ENCODE data around the gene C1QTNF1. TPM values are rescaled to one million over a fixed set of nuclear protein-coding genes. Genes with fewer than 3 reads are reported as not detected.

Gene C1QTNF1
- total RNA-seq, 2 experiments from 2014 or later, result not detected

DNA sequence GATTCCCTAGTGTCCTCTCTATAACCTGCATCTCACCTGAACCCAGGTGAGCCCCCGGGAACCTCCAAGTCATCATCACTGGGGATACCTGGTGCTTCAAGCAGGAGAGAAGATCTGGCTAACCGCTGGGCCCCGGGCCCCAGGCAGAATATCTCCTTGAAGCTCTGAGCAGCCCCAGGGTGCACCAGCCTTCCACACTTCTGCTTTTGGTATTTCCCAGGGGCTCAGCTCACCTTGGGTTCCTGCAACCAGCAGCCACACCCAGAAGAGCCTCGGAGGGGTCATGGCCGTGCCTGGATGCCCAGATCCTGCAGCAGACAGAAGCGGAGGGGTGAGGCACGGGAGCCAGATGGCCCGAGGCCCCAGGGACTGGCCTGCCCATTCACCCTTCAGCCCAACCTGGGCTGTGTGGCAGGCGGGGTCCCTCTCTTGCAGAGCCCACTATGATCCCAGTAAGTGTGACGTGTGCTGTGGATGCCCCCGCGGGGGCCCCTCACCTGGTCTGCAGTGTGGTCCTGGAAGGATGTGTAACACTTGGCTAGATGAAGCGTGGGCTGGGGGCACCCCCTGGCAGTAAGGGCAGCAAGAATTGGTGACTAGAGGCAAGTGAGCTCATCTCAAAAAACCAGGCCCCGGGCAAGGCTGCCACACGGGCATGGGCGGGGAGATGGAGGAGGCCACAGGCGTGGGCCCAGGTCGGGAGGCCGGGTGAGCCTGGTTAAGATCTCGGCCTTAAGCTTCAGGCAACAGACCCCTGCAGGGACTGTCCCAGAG lies 46.9 kb upstream of the C1QTNF1 start:
- Histone ChIP-seq H3K4me1 (ENCODE audit: insufficient read depth, low read length, poor library complexity, severe bottlenecking) (peaks cover 10% of the 10 kb centered on the region), H3K79me2 (ENCODE audit: insufficient read depth, low read depth, low read length) (no peaks in the 10 kb centered on the region), H3K9me2 (ENCODE audit: insufficient read depth, low read length) (no peaks in the 10 kb centered on the region), H3K4me3 (ENCODE audit: low read depth, low read length, poor library complexity, severe bottlenecking) (no peak overlapping the region), H3K9me3 (ENCODE audit: low read length) (no peaks in the 10 kb centered on the region), H3K36me3 (ENCODE audit: insufficient read depth, low read length) (no peaks in the 10 kb centered on the region), H3K4me2 (ENCODE audit: low read length) (no peak overlapping the region), H4K20me1 (ENCODE audit: insufficient read depth, low read length) (no peaks in the 10 kb centered on the region), H2AFZ (ENCODE audit: low read length) (no peak overlapping the region), H3K27ac (ENCODE audit: low read depth, low read length, poor library complexity, severe bottlenecking) (no peak overlapping the region)
- ChIA-PET POLR2A (no interaction called here), CTCF (ENCODE audit: unreplicated experiment) (no interaction called here)
- no peak for DNase-seq (ENCODE audit: low spot score)
- intact Hi-C loops (cut with micrococcal nuclease; ENCODE audit: unreplicated experiment), result no loop called here
- no peak for TF ChIP-seq CTCF (conservative IDR thresholded peaks at IDR 0.05; ENCODE audit: low read length)
- TF ChIP-seq EZH2phosphoT487 (IDR thresholded peaks at IDR 0.05; ENCODE audit: borderline replicate concordance, low read depth, low read length), result no peak
- BruUV-seq (replicated peaks), result no TSS peak

DNA sequence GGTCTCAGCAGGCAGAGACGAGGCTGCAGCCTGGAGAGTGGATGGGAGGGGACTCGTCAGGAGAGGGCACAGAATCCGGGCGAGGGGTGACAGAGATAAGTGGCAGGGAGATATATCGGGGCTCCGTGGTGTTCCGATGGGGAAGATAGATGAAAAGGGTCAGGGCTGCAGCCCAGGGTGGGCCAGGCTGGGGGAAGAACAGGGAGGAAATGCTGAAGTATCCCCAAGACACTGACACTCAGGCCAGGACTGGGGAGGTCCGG lies 46.4 kb upstream of the C1QTNF1 start:
- Histone ChIP-seq H3K9me2 (ENCODE audit: insufficient read depth, low read length) (no peaks in the 10 kb centered on the region), H3K9me3 (ENCODE audit: low read length) (no peaks in the 10 kb centered on the region), H3K36me3 (ENCODE audit: insufficient read depth, low read length) (no peaks in the 10 kb centered on the region), H3K27ac (ENCODE audit: low read depth, low read length, poor library complexity, severe bottlenecking) (no peak overlapping the region), H3K4me2 (ENCODE audit: low read length) (no peak overlapping the region), H4K20me1 (ENCODE audit: insufficient read depth, low read length) (no peaks in the 10 kb centered on the region), H3K4me3 (ENCODE audit: low read depth, low read length, poor library complexity, severe bottlenecking) (no peak overlapping the region), H3K79me2 (ENCODE audit: insufficient read depth, low read depth, low read length) (no peaks in the 10 kb centered on the region), H2AFZ (ENCODE audit: low read length) (no peak overlapping the region), H3K4me1 (ENCODE audit: insufficient read depth, low read length, poor library complexity, severe bottlenecking) (peaks cover 10% of the 10 kb centered on the region)
- no peak for TF ChIP-seq CTCF (conservative IDR thresholded peaks at IDR 0.05; ENCODE audit: low read length)
- TF ChIP-seq EZH2phosphoT487 (IDR thresholded peaks at IDR 0.05; ENCODE audit: borderline replicate concordance, low read depth, low read length), result no peak
- CTCF ChIA-PET (ENCODE audit: unreplicated experiment), result no interaction called here
- intact Hi-C loops (cut with micrococcal nuclease; ENCODE audit: unreplicated experiment), result no loop called here
- no TSS peak for BruUV-seq (replicated peaks)
- POLR2A ChIA-PET, result no interaction called here
- no peak for DNase-seq (ENCODE audit: low spot score)

DNA sequence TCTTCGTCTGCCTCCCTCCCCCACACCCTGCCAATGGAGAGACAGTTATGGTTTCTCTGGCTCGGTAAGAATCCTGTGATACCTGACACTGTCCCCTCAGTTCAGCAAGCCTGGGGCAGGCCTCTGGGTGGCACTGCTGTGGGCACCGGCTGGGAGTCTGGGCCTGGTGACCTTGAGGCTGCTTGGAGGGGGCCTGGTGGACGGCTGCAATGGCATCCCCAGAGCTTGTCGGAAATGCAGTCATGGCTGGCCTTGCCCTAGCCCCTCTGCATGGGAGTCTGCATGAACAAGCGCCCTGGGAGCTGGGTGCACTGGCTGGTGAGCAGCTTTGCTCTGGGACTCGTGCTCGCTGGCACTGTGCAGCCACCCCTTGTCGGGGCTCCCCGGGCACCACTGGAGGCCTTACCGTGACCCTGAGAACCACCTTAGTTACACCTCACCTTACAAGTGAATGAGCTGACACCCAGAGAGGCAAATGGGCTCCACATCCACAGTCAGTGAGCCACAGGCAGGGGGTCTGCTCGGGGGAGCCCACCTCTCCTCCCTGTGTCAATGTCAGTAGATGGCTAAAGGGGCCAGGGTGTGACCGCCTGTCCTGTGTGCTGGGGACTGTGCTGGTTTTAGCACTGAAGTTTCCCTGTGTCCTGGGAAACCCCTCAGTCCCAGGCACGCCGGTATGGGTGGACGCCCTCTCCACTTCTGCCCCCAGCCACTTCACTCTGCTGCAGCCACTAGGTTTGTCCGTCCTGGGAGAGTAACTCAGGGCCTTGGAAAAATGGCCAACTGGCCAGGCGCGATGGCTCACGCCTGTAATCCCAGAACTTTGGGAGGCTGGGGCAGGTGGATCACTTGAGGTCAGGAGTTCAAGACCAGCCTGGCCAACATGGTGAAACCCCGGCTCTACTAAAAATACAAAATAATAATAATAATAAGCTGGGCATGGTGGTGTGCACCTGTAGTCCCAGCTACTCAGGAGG lies 45.7 kb upstream of the C1QTNF1 start:
- Histone ChIP-seq H3K27ac (ENCODE audit: low read depth, low read length, poor library complexity, severe bottlenecking) (no peak overlapping the region), H3K9me2 (ENCODE audit: insufficient read depth, low read length) (no peaks in the 10 kb centered on the region), H3K4me2 (ENCODE audit: low read length) (no peak overlapping the region), H3K4me3 (ENCODE audit: low read depth, low read length, poor library complexity, severe bottlenecking) (no peak overlapping the region), H3K36me3 (ENCODE audit: insufficient read depth, low read length) (no peaks in the 10 kb centered on the region), H4K20me1 (ENCODE audit: insufficient read depth, low read length) (no peaks in the 10 kb centered on the region), H3K4me1 (ENCODE audit: insufficient read depth, low read length, poor library complexity, severe bottlenecking) (peaks cover 10% of the 10 kb centered on the region), H2AFZ (ENCODE audit: low read length) (no peak overlapping the region), H3K9me3 (ENCODE audit: low read length) (no peaks in the 10 kb centered on the region), H3K79me2 (ENCODE audit: insufficient read depth, low read depth, low read length) (no peaks in the 10 kb centered on the region)
- no TSS peak for BruUV-seq (replicated peaks)
- TF ChIP-seq EZH2phosphoT487 (IDR thresholded peaks at IDR 0.05; ENCODE audit: borderline replicate concordance, low read depth, low read length) (no peak), CTCF (conservative IDR thresholded peaks at IDR 0.05; ENCODE audit: low read length) (no peak)
- intact Hi-C loops (cut with micrococcal nuclease; ENCODE audit: unreplicated experiment), result no loop called here
- no peak for DNase-seq (ENCODE audit: low spot score)
- ChIA-PET CTCF (ENCODE audit: unreplicated experiment) (no interaction called here), POLR2A (no interaction called here)
